Activated CD4-positive, alpha-beta memory T cell treated with anti-CD3 and anti-CD28 coated beads, Interleukin-2, amount 10 ng/mL, durations not matched to agents 7 days and 5 days (primary cell): ENCODE measurements around the gene EIF4G1. TPM values are rescaled to one million over a fixed set of nuclear protein-coding genes. Genes with fewer than 3 reads are reported as not detected.
"Not testable (repeated sequence)": the region's sequence is repeated elsewhere in the genome, so short reads cannot be mapped to it uniquely, and the experiment has no call there.

Experiments
- CTCF ChIA-PET: fragments of 350-600 bp; sonication (Branson Sonifier 250); formaldehyde crosslinking; loops from one replicate; lab custom pipeline; 2021; ENCODE audit warnings: antibody characterized with exemption, inconsistent platforms; lab: Charles Lee
- POLR2A ChIA-PET: fragments of 350-600 bp; sonication (Branson Sonifier 250); formaldehyde crosslinking; loops from one replicate; lab custom pipeline; 2021; ENCODE audit warnings: antibody characterized with exemption; lab: Charles Lee
- DNase-seq: peaks from one replicate; pipeline ENCODE4 v3.0.0-alpha.2; 2020
- H3K27ac Mint-ChIP-seq: one replicate; pipeline ENCODE4 v1.8.0; 2021; ENCODE audit warnings: mild to moderate bottlenecking, mixed read lengths
- H3K27me3 Mint-ChIP-seq: one replicate; pipeline ENCODE4 v1.8.0; 2021; ENCODE audit warnings: mixed read lengths
- H3K36me3 Mint-ChIP-seq: one replicate; pipeline ENCODE4 v1.8.0; 2021; ENCODE audit warnings: low read depth, mixed read lengths
- H3K4me1 Mint-ChIP-seq: one replicate; pipeline ENCODE4 v1.8.0; 2021; ENCODE audit warnings: mixed read lengths
- H3K4me3 Mint-ChIP-seq: one replicate; pipeline ENCODE4 v1.8.0; 2021; ENCODE audit warnings: mild to moderate bottlenecking, mixed read lengths
- H3K9me3 Mint-ChIP-seq: one replicate; pipeline ENCODE4 v1.8.0; 2021; ENCODE audit warnings: mixed read lengths
- total RNA-seq, 2 experiments: library from RNA; stranded (reverse); gene quantifications; one replicate each; pipeline ENCODE4 v1.2.3, GENCODE V29; 2021

Gene EIF4G1
- total RNA-seq, 2 experiments from 2014 or later = 259 to 266 TPM

GRCh38 chr3:184338511-184338945 lies 24.1 kb downstream of the EIF4G1 start:
- ChIA-PET POLR2A (interaction anchor here (1.1 to 2.5 kb wide), 2 partner anchors 11 to 23 kb away, joined by 3 to 13 read pairs; partner anchors contain the start of genes CLCN2 and POLR2H), CTCF (interaction anchor here (1.2 kb wide), 1 partner anchor 15 kb away, joined by 3 read pairs; no protein-coding TSS in a partner anchor)
- Mint-ChIP-seq H3K27me3 (no peaks in the 10 kb centered on the region), H3K4me1 (peaks cover 44% of the 10 kb centered on the region), H3K27ac (no peak overlapping the region), H3K4me3 (peak overlapping the region; percentile 11), H3K9me3 (no peaks in the 10 kb centered on the region), H3K36me3 (peaks cover 16% of the 10 kb centered on the region)
- no peak for DNase-seq

- Mint-ChIP-seq H3K36me3 (peaks cover 11% of the 10 kb centered on the region), H3K4me3 (no peak overlapping the region), H3K27me3 (no peaks in the 10 kb centered on the region), H3K4me1 (peaks cover 39% of the 10 kb centered on the region), H3K9me3 (no peaks in the 10 kb centered on the region), H3K27ac (no peak overlapping the region)
- ChIA-PET POLR2A (interaction anchor here (1.1 kb wide), 1 partner anchor 12 kb away, joined by 3 read pairs; no protein-coding TSS in a partner anchor), CTCF (interaction anchor here (1.2 kb wide), 1 partner anchor 15 kb away, joined by 3 read pairs; no protein-coding TSS in a partner anchor)
- DNase-seq = no peak
These were observed 24.6 kb downstream of the EIF4G1 start for GRCh38 chr3:184339001-184339400.

GRCh38 chr3:184339451-184340135 lies 25.2 kb downstream of the EIF4G1 start:
- peaks cover 34% of the 10 kb centered on the region for H3K4me1 Mint-ChIP-seq
- H3K4me3 Mint-ChIP-seq, H3K27me3 Mint-ChIP-seq, POLR2A ChIA-PET, CTCF ChIA-PET, DNase-seq, H3K36me3 Mint-ChIP-seq, H3K27ac Mint-ChIP-seq, H3K9me3 Mint-ChIP-seq: not testable (repeated sequence)

- no peak overlapping the region for H3K27ac Mint-ChIP-seq
- no peaks in the 10 kb centered on the region for H3K9me3 Mint-ChIP-seq
- CTCF ChIA-PET = interaction anchor here (1.1 kb wide), 1 partner anchor 12 kb away, joined by 4 read pairs; no protein-coding TSS in a partner anchor
- peaks cover 19% of the 10 kb centered on the region for H3K4me1 Mint-ChIP-seq
- peaks cover 2% of the 10 kb centered on the region for H3K36me3 Mint-ChIP-seq
- POLR2A ChIA-PET = interaction anchor here (0.6 kb wide), 1 partner anchor 76 kb away, joined by 4 read pairs; no protein-coding TSS in a partner anchor
- no peak for DNase-seq
- H3K4me3 Mint-ChIP-seq = no peak overlapping the region
- no peaks in the 10 kb centered on the region for H3K27me3 Mint-ChIP-seq
These were observed 27.5 kb downstream of the EIF4G1 start for GRCh38 chr3:184341925-184342324.

GRCh38 chr3:184343200-184343876 lies 28.9 kb downstream of the EIF4G1 start:
- Mint-ChIP-seq H3K4me3 (no peak overlapping the region), H3K27me3 (no peaks in the 10 kb centered on the region), H3K27ac (no peak overlapping the region), H3K9me3 (no peaks in the 10 kb centered on the region), H3K4me1 (peaks cover 21% of the 10 kb centered on the region), H3K36me3 (peaks cover 2% of the 10 kb centered on the region)
- CTCF ChIA-PET = no interaction called here
- no peak for DNase-seq
- POLR2A ChIA-PET = no interaction called here

- Mint-ChIP-seq H3K27ac (no peak overlapping the region), H3K4me1 (peaks cover 18% of the 10 kb centered on the region), H3K36me3 (peaks cover 2% of the 10 kb centered on the region), H3K9me3 (no peaks in the 10 kb centered on the region), H3K4me3 (no peak overlapping the region), H3K27me3 (no peaks in the 10 kb centered on the region)
- DNase-seq = no peak
- CTCF ChIA-PET = interaction anchor here (0.7 kb wide), 2 partner anchors 27 to 198 kb away, joined by 3 to 4 read pairs; no protein-coding TSS in a partner anchor
- POLR2A ChIA-PET = interaction anchor here (1.1 kb wide), 1 partner anchor 17 kb away, joined by 3 read pairs; the partner anchor contains the start of genes CLCN2 and POLR2H
These were observed 30.3 kb downstream of the EIF4G1 start for GRCh38 chr3:184344579-184345316.

- POLR2A ChIA-PET = interaction anchor here (1.1 kb wide), 1 partner anchor 16 kb away, joined by 3 read pairs; the partner anchor contains the start of genes CLCN2 and POLR2H
- Mint-ChIP-seq H3K27me3 (no peaks in the 10 kb centered on the region), H3K27ac (no peak overlapping the region), H3K4me1 (peaks cover 17% of the 10 kb centered on the region), H3K36me3 (peaks cover 2% of the 10 kb centered on the region), H3K9me3 (no peaks in the 10 kb centered on the region), H3K4me3 (no peak overlapping the region)
- CTCF ChIA-PET = interaction anchor here (0.7 to 0.8 kb wide), 2 partner anchors 9 to 197 kb away, joined by 3 to 4 read pairs; no protein-coding TSS in a partner anchor
- DNase-seq = no peak
These were observed 31.1 kb downstream of the EIF4G1 start for GRCh38 chr3:184345317-184346144.

GRCh38 chr3:184346480-184347190 lies 32.2 kb downstream of the EIF4G1 start:
- ChIA-PET POLR2A (interaction anchor here (2.4 kb wide), 1 partner anchor 15 kb away, joined by 10 read pairs; the partner anchor contains the start of genes CLCN2 and POLR2H), CTCF (interaction anchor here (0.9 kb wide), 1 partner anchor 17 kb away, joined by 3 read pairs; no protein-coding TSS in a partner anchor)
- DNase-seq = no peak
- Mint-ChIP-seq H3K27me3 (no peaks in the 10 kb centered on the region), H3K4me3 (no peak overlapping the region), H3K36me3 (peaks cover 2% of the 10 kb centered on the region), H3K4me1 (peaks cover 9% of the 10 kb centered on the region), H3K9me3 (no peaks in the 10 kb centered on the region), H3K27ac (no peak overlapping the region)

GRCh38 chr3:184347321-184348056 lies 33.1 kb downstream of the EIF4G1 start:
- CTCF ChIA-PET = interaction anchor here (0.9 to 1.3 kb wide), 2 partner anchors 16 to 24 kb away, joined by 3 to 6 read pairs; no protein-coding TSS in a partner anchor
- no peak overlapping the region for H3K27ac Mint-ChIP-seq
- DNase-seq = no peak
- H3K4me3 Mint-ChIP-seq = no peak overlapping the region
- peaks cover 2% of the 10 kb centered on the region for H3K36me3 Mint-ChIP-seq
- H3K27me3 Mint-ChIP-seq = no peaks in the 10 kb centered on the region
- no peaks in the 10 kb centered on the region for H3K9me3 Mint-ChIP-seq
- POLR2A ChIA-PET = interaction anchor here (1.0 to 2.4 kb wide), 4 partner anchors 10 to 32 kb away, joined by 3 to 10 read pairs (median 4); partner anchors contain the start of genes CLCN2 and POLR2H
- peaks cover 9% of the 10 kb centered on the region for H3K4me1 Mint-ChIP-seq

GRCh38 chr3:184348057-184348382 lies 33.6 kb downstream of the EIF4G1 start:
- peaks cover 9% of the 10 kb centered on the region for H3K4me1 Mint-ChIP-seq
- peaks cover 2% of the 10 kb centered on the region for H3K36me3 Mint-ChIP-seq
- no peak for DNase-seq
- H3K27ac Mint-ChIP-seq = no peak overlapping the region
- POLR2A ChIA-PET = interaction anchor here (1.0 to 2.4 kb wide), 4 partner anchors 10 to 32 kb away, joined by 3 to 10 read pairs (median 4); partner anchors contain the start of genes CLCN2 and POLR2H
- CTCF ChIA-PET = interaction anchor here (1.3 kb wide), 1 partner anchor 24 kb away, joined by 6 read pairs; no protein-coding TSS in a partner anchor
- H3K4me3 Mint-ChIP-seq = no peak overlapping the region
- no peaks in the 10 kb centered on the region for H3K27me3 Mint-ChIP-seq
- no peaks in the 10 kb centered on the region for H3K9me3 Mint-ChIP-seq
